ENCODE data around the gene CBARP.
"Not testable (repeated sequence)": the region's sequence is repeated elsewhere in the genome, so short reads cannot be mapped to it uniquely, and the experiment has no call there.

Gene CBARP

GRCh38 chr19:1206150-1206863, 31.5 kb downstream of the CBARP start:
- DNase-seq: no peak

- DNase-seq: peak; percentile 99
Measured at GRCh38 chr19:1205114-1206099, 32.4 kb downstream of the CBARP start, which contains the start of gene STK11. Gene STK11 (plus strand): TSS chr19:1205778. CDS start chr19:1206914, 1,136 bp downstream.

GRCh38 chr19:1200614-1201013, 37.2 kb downstream of the CBARP start:
- DNase-seq: not testable (repeated sequence)

- no peak for DNase-seq
Measured at GRCh38 chr19:1199531-1199930, 38.3 kb downstream of the CBARP start.

GRCh38 chr19:1189419-1189818, 48.4 kb downstream of the CBARP start:
- DNase-seq: peak; percentile 61 to 71

- no peak for DNase-seq
Measured at GRCh38 chr19:1183543-1184172, 54.1 kb downstream of the CBARP start.

- DNase-seq: no peak
Measured at GRCh38 chr19:1182727-1183126, 55.1 kb downstream of the CBARP start.

GRCh38 chr19:1182068-1182467, 55.7 kb downstream of the CBARP start:
- no peak for DNase-seq

GRCh38 chr19:1181606-1182005, 56.2 kb downstream of the CBARP start:
- DNase-seq: no peak
